Testis (tissue), 2 donors: ENCODE measurements around the gene TPPP.

ENCODE experiments used
- CTCF ChIP-seq, 3 experiments: fragments of 450-650 bp in 2 of 3; fragments of 200-600 bp in 1 of 3; sonication (generic) in 1 of 3; IDR thresholded peaks; one replicate each; pipeline ENCODE4 v1.5.1; 2016 to 2019; ENCODE audit warnings: antibody characterized with exemption in 3 of 3, mild to moderate bottlenecking in 2 of 3, moderate library complexity in 1 of 3
- POLR2A ChIP-seq: fragments of 450-650 bp; IDR thresholded peaks from one replicate; pipeline ENCODE4 v1.6.1; 2017; ENCODE audit warnings: antibody characterized with exemption, mild to moderate bottlenecking, moderate library complexity

GRCh38 chr5:643811-644271, 49.3 kb downstream of the TPPP start:
- no peak for TF ChIP-seq CTCF (IDR thresholded peaks at IDR 0.05)
- no peak for TF ChIP-seq POLR2A
